T-helper 1 cell (primary cell): Measurements from ENCODE around the gene KCP.

Experiments used
- DNase-seq, 5 donors: peaks; one replicate each; pipeline ENCODE4 v3.0.0-alpha.2; 2012 to 2020

The KCP gene

GRCh38 chr7:128852537-128853254, 57.8 kb downstream of the KCP start:
- DNase-seq, result no peak

GRCh38 chr7:128849804-128850490, 60.6 kb downstream of the KCP start:
- DNase-seq, result no peak

- no peak for DNase-seq
These were observed 61.4 kb downstream of the KCP start for GRCh38 chr7:128849156-128849515.

- no peak for DNase-seq
These were observed 62.0 kb downstream of the KCP start for GRCh38 chr7:128848289-128849155.

GRCh38 chr7:128847721-128848211, 62.7 kb downstream of the KCP start:
- no peak for DNase-seq

GRCh38 chr7:128846781-128847444, 63.6 kb downstream of the KCP start:
- no peak for DNase-seq

- no peak for DNase-seq
These were observed 64.5 kb downstream of the KCP start for GRCh38 chr7:128845987-128846386.

- no peak for DNase-seq
These were observed 65.0 kb downstream of the KCP start for GRCh38 chr7:128845475-128845874.

GRCh38 chr7:128844777-128845311, 65.7 kb downstream of the KCP start:
- no peak for DNase-seq

GRCh38 chr7:128843938-128844621, 66.4 kb downstream of the KCP start:
- DNase-seq, result no peak

GRCh38 chr7:128842674-128843641, 67.6 kb downstream of the KCP start:
- no peak for DNase-seq

- peak in 3 of 5 donors; percentile 36 to 44 (median 43) for DNase-seq
These were observed 68.4 kb downstream of the KCP start for GRCh38 chr7:128841921-128842673.

GRCh38 chr7:128841171-128841690, 69.3 kb downstream of the KCP start:
- no peak for DNase-seq

GRCh38 chr7:128840326-128841170, 70.0 kb downstream of the KCP start:
- DNase-seq, result no peak

GRCh38 chr7:128839751-128840177, 70.7 kb downstream of the KCP start:
- DNase-seq, result no peak

GRCh38 chr7:128838981-128839731, 71.4 kb downstream of the KCP start:
- no peak for DNase-seq

GRCh38 chr7:128838109-128838779, 72.3 kb downstream of the KCP start:
- no peak for DNase-seq
